GM21515 (cell line): Measurements from ENCODE around the gene ADCY2.

Experiments
- ATAC-seq: cut with Tn5 transposase; IDR thresholded peaks from one replicate; pipeline ENCODE4 v1.9.1; 2021; ENCODE audit not compliant: unreplicated experiment

Gene ADCY2

DNA sequence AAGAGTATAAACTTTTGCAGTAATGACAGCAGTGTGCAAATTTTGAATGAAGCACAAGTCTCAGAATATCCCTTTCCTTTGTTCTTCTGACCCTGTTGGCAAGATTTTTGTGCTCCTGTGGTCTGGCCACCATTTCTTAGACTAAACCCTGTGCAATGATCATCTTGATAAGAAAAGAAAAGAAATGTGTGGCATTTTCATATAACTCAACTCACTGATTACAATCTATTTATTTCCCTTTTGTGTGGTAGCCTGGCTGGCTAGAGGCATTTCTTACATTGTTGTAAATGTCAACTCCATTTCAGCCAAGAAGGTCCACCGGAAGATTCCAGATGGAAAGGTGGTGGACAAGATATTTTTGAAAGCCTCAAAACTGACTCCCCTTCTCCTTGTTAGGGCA lies 41.9 kb downstream of the ADCY2 start:
- ATAC-seq, result no peak

DNA sequence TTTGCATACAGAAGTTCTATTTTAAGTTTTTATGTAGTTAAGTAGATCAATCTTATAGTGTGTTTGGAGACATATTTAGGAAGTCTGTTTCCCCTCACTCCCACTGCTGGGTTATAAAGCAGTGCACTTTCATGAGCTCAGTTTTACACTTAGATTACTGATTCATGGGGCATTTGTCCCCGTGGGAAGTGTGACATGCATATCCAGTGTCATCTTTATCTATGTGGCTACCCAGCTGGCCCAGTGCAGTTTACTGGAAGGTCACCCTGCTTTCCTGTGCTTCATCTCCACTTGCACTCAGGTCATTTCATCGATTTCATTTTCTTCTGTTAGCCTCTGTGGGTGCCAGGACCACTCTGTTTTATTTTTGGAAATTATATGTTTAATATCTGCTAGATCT lies 49.1 kb downstream of the ADCY2 start:
- ATAC-seq, result no peak

DNA sequence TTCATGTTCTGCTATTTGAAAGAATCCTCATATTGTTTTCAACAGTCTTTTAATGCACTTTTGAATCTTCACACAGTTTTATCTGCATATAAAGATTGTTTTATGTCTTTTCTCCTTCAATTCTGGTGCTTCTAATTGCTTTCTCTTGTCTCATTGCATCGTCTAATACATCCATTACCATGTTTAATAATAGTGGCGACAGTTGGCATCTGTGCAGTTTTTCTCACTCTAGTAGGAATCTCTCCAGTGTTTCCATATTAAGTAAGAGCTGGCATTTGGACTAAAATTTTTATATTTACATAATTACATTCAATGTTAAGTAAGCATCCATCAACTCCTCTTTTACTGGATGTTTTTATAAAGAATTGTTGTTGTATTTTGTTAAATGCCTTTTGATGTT lies 49.9 kb downstream of the ADCY2 start:
- no peak for ATAC-seq

DNA sequence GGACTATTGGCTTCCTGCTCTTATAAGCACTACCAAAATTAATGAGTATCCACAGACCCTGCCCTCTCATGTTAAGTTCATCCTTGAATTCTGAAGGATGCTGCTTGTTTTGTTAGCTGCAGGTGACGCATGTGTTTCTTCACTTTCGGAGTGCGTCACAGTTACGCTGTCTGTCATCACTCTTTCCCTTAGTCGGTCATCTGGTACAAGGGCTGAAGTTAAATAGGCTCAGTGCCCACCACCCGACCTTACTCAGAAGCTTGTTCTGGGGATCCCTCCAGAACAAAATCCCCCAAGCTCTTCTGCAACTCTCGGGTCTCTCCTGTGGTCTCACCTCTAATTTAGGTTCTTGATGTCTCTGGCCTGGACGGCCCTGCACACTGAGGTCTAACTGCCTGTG lies 51.0 kb downstream of the ADCY2 start:
- ATAC-seq, result no peak

- ATAC-seq, result no peak
These were observed 58.0 kb downstream of the ADCY2 start for GRCh38 chr5:7453947-7454346.

DNA sequence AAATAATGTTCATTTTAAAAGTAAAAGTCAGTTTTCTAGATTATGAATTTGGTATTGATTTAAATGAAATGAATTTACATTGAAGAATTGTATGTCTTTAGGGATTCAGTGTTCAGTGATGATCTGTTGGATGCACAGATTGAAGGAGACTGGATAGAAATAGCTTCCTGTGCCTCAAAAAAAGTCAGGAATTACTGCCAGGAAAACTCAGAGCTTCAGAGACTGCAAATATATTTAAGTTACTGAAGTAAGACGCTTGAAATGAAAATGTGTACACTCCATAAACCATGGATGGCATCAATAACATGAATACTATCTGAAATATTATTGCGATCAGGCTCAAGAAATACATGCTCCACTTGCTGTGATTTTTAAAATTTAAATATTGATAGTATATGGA lies 60.3 kb downstream of the ADCY2 start:
- no peak for ATAC-seq

- ATAC-seq, result no peak
These were observed 65.4 kb downstream of the ADCY2 start for GRCh38 chr5:7461371-7461770.

GRCh38 chr5:7462758-7463157 lies 66.8 kb downstream of the ADCY2 start:
- no peak for ATAC-seq

- no peak for ATAC-seq
These were observed 68.2 kb downstream of the ADCY2 start for GRCh38 chr5:7464182-7464581.

DNA sequence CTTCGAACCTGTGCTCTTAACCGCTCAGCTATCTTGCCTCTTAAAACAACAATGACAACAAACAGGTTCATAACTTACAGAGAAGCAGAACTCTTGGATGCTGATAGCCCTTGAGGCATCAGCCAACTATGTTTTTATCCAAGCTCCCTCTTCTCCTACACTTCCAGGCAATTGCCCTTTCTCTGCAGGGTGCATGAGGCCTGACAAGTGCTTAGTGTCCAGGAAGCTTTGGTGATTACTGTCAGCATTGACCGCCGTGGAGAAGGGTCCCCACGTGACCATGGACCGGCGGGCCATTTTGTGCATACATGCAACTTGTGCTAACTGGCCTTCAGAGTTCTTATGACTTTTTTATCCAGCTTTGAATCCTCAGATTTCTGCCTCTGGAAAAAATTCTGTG lies 71.2 kb downstream of the ADCY2 start:
- ATAC-seq, result no peak

DNA sequence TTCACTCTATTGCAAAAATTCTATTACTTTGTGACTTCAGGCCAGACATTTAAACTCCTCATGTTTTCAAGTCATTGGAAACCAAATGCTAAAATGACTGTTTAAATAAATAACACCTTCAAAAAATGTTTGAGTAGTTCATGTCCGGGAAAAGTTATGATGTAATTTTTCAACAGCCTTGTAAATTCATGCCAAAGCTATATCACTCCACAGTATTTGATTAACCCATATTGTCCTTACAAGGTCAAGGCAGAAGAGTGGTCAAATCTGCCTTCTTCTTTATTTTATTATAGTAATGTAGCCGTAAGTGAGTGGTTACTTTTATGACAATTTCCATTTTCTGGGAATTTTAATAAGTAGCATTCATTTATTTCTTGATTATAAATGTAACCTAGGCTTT lies 72.8 kb downstream of the ADCY2 start:
- ATAC-seq, result no peak

GRCh38 chr5:7471710-7472109 lies 75.8 kb downstream of the ADCY2 start:
- ATAC-seq, result no peak

DNA sequence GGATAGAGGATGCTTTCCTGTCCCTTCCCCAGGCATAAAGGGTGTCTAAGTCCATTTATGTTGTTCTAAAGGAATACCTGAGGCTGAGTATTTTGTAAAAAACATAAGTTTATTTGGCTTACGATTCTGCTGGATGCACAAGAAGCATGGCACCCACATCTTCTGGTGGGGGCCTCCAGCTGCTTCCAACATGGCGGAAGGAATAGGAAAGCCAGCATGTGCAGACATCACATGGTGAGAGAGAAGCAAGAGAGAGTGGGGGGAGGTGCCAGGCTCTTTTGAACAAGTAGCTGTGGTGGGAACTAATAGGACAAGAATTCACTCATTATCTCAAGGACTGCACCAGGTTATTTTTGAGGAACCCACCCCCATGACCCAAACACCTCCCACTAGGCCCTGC lies 77.2 kb downstream of the ADCY2 start:
- no peak for ATAC-seq

- no peak for ATAC-seq
These were observed 77.8 kb downstream of the ADCY2 start for GRCh38 chr5:7473668-7474215.

- no peak for ATAC-seq
These were observed 79.0 kb downstream of the ADCY2 start for GRCh38 chr5:7474821-7475403.

DNA sequence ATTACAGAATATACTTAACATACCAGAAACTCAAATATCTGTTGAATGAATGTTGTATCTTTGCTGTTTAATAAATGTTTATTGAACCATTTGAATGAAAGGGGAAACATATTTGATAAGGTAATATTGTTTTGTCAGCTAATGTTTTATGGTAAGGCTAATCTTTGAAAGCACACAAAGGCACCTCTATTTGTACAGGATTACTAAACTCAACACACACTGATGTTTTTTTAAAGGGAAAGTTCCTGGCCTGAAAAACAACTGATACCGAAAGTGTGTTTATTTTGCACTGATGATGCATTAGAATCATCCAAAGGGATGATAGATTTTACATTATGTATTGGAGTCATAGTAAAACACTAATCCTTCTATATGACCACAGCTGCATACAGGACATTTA lies 82.5 kb downstream of the ADCY2 start:
- no peak for ATAC-seq

GRCh38 chr5:7488734-7489133 lies 92.8 kb downstream of the ADCY2 start:
- no peak for ATAC-seq

GRCh38 chr5:7492371-7492770 lies 96.4 kb downstream of the ADCY2 start:
- ATAC-seq, result no peak

DNA sequence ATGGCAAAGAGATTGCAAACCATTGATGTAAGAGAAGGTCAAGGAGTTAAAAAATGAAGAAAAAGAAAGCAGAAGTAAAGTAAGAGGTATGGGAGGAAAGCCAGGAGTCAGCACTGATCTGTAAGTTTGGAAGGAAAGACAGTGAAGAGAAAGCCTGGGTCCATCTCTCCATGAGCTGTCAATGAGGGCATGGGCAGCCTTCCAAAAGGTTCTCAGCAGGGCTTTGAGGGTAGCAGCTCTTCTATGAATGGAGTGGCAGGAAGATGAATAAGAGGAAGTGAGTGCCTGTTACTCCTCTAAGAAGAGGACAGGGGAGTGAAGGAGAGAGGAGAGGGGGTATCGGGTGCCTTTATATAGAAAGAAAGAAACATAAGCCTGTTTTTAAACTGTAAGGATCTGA lies 97.1 kb downstream of the ADCY2 start:
- ATAC-seq, result no peak

GRCh38 chr5:7493622-7494021 lies 97.7 kb downstream of the ADCY2 start:
- no peak for ATAC-seq

DNA sequence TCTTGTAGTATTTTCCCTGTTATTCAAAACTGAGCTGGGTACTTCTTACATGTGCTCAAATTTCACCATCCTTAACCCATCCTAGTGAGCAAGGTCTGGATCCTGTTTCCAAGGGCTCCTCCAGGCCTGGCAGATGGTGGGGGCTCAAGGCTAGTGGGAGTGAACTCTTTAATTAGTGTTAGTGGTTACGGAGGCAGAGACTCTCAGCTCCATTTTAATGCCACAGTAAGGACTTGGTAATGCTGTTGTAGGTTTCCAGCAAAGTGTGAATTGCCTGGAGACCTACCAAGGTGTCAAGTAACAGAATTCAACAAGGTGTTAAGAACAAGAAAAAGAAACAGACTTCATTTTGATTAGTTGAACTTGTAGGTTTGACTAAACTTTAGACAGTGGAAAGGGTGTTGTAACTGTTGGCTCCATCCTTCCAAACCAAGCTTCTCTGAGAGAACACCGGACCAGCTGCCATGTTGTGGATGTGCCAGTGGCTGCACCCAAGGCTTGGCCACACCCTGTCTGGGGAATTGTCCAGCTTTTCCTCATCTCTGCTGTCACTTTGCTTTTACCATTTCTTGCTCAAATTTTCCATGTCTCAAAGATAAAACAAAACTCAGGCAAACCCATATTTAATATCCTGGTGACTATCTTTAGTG lies 98.7 kb downstream of the ADCY2 start:
- ATAC-seq, result no peak

DNA sequence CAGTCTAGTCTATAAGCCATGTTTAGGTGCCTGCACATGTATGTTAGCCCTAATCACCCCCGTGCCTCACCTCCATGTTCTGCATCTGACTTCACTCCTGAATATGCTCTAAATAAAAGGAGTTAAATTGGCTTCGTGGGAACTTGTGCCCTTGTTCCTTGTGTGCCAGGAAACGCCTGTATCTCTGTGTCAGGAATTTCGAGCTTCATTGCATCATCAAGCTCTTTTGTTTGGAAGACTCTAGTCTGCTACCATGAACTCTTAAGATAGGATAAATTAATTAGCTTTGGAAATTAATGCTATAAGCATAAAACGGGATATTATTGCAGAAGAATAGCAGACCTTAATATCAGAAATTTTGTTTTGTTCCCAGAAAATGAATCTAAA lies 99.2 kb downstream of the ADCY2 start:
- ATAC-seq, result no peak

- no peak for ATAC-seq
These were observed 104.3 kb downstream of the ADCY2 start for GRCh38 chr5:7500256-7500655.
